GM18868 (cell line): ENCODE data around the gene JADE2.
"Not testable (repeated sequence)": the region's sequence is repeated elsewhere in the genome, so short reads cannot be mapped to it uniquely, and the experiment has no call there.

Source experiments
- ATAC-seq: cut with Tn5 transposase; IDR thresholded peaks from one replicate; pipeline ENCODE4 v1.9.1; 2021; ENCODE audit warnings: mild to moderate bottlenecking, moderate library complexity; ENCODE audit not compliant: unreplicated experiment

Gene JADE2

GRCh38 chr5:134524826-134525682 is at the start of gene JADE2:
Gene JADE2 (plus strand): TSS chr5:134525670. CDS start chr5:134535858, 10,188 bp downstream.
- peak; percentile 36 for ATAC-seq

GRCh38 chr5:134477462-134478245 is 47.8 kb upstream of the JADE2 start:
- ATAC-seq: no peak

GRCh38 chr5:134479839-134480238 is 45.6 kb upstream of the JADE2 start:
- no peak for ATAC-seq

GRCh38 chr5:134489227-134489944 is 36.1 kb upstream of the JADE2 start:
- no peak for ATAC-seq

GRCh38 chr5:134490255-134490924 is 35.1 kb upstream of the JADE2 start:
- ATAC-seq: no peak

- no peak for ATAC-seq
These were observed 34.6 kb upstream of the JADE2 start for GRCh38 chr5:134490925-134491271.

GRCh38 chr5:134491841-134492442 is 33.5 kb upstream of the JADE2 start:
- ATAC-seq: no peak

- no peak for ATAC-seq
These were observed 32.9 kb upstream of the JADE2 start for GRCh38 chr5:134492568-134492967.

- ATAC-seq: no peak
These were observed 31.9 kb upstream of the JADE2 start for GRCh38 chr5:134493461-134494055.

- no peak for ATAC-seq
These were observed 30.7 kb upstream of the JADE2 start for GRCh38 chr5:134494780-134495179.

- not testable (repeated sequence) for ATAC-seq
These were observed 25.6 kb upstream of the JADE2 start for GRCh38 chr5:134499905-134500304.

- ATAC-seq: no peak
These were observed 24.6 kb upstream of the JADE2 start for GRCh38 chr5:134500699-134501430.

- no peak for ATAC-seq
These were observed 23.2 kb upstream of the JADE2 start for GRCh38 chr5:134502259-134502658.

GRCh38 chr5:134503088-134503936 is 22.2 kb upstream of the JADE2 start:
- peak; percentile 56 for ATAC-seq

GRCh38 chr5:134503937-134504437 is 21.5 kb upstream of the JADE2 start:
- no peak for ATAC-seq

GRCh38 chr5:134504629-134505300 is 20.7 kb upstream of the JADE2 start:
- no peak for ATAC-seq
